ENCODE measurements around the gene ACTL10.
"Not testable (repeated sequence)": the region's sequence is repeated elsewhere in the genome, so short reads cannot be mapped to it uniquely, and the experiment has no call there.

Gene ACTL10

GRCh38 chr20:33666293-33667244, at the start of gene ACTL10:
TSS of gene ACTL10 (plus strand) at chr20:33666943. CDS start at chr20:33667498, 555 bp downstream.
- DNase-seq: peak; percentile 97

- no peak for DNase-seq
Observed at GRCh38 chr20:33621717-33622400, 44.9 kb upstream of the ACTL10 start.

DNA sequence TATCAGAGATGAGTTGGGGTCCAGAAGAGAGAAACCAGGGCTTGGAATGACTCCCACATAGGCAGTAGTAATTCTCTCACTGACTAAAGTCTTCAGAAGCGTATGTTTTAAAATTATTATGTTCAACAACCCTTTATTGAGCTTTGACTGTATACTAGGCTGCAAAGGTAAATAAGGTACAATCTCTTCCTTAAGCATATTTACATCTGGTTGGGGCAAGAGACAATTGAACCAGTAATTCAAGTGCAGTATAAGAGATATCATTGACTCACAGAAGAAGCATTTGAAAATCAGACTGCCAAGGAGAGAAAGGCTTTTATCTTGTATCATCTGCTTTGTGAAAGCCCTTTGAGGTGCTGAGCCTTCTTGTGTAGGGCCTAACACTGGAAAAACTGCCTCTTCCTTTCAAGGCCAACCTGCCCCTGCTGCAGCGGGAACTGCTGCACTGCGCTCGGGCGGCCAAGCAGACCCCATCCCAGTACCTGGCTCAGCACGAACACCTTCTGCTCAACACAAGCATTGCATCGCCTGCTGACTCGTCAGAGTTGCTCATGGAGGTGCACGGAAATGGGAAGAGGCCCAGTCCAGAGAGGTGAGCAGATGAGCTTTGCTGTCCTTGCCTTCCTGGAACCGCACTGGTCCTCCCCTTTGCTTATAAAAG, 43.9 kb upstream of the ACTL10 start:
- no peak for DNase-seq

DNA sequence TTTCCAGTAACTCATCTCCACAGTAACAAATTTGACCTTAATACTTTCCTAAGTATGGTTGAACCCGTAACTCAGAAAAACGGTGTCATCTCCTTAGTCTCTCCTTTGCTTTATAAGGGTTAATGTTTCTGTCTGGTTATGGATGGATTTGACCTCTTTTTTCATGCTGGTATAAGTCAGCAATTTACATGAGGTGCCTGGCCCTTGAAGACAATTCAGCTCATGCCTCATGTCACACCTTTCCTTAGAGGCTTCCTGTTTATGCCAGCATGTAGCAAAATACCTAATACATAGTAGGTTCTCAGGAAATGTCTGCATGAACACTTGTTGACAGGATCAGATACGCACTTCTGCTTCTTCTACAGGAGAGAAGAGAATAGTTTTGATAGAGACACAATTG, 42.3 kb upstream of the ACTL10 start:
- DNase-seq: no peak

DNA sequence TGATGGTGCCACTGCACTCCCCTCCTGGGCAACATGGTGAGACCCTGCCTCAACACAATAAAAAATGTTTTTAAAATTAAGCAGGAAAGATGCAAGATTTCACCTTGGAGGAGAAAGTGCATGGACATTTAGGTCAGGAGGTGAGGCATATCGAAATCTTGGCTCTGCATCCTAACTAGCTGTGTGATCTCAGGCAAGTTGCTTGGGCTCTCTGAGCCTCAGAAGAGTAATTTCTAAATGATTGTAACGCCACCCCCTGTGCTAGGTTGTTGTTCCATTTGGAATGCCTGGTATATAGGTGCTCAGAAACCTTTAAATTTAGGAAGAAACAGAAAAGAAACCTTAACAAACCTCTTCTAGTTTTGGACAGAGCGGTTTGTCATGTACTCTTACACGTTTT, 40.6 kb upstream of the ACTL10 start:
- DNase-seq: no peak

DNA sequence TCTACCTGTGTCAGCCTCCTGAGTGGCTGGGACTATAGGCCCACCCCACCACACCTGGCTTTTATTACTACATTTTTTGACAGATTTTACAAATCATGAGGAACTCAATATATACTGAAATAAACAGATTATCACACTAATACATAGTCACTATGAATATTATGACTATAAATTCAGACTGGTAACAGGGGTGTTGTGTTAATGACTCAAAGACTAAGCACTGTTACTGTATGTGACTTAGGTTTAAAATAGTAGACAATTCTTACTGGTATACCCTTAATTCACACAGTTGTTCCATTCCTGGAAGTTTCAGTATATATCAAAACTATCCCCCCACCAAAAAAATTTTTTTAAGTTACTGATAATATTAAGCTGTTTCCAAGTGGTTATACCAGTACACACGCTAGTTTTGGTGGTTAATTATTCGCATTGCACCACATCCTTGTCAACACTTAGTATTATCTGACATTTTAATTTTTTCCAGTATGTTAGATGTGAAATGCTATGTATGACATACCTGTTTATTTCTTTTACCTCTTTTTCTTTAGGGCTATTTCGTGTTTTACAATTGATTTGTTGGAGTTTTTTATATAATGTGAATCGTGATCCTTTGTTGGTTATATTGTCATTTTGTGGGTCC, 39.0 kb upstream of the ACTL10 start:
- no peak for DNase-seq

DNA sequence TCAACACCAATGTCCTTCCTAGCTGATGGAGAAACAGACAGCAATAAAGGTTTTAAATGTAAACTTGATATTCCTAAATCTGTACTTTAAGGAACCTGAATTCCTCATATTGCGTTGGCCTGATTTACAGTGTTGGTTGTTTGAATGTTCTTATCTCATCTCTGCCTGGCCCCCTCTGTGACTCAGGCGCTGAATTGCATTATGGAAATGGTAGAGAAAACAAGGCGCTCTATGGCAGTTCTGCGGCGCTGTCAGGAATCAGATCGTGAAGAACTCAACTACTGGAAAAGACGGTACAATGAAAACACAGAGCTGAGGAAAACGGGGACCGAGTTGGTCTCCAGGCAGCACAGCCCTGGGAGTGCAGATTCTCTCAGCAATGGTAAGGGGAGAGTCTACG, 37.2 kb upstream of the ACTL10 start:
- DNase-seq: no peak

GRCh38 chr20:33629979-33630378, 36.8 kb upstream of the ACTL10 start:
- no peak for DNase-seq

- no peak for DNase-seq
Observed at GRCh38 chr20:33630507-33630906, 36.2 kb upstream of the ACTL10 start.

DNA sequence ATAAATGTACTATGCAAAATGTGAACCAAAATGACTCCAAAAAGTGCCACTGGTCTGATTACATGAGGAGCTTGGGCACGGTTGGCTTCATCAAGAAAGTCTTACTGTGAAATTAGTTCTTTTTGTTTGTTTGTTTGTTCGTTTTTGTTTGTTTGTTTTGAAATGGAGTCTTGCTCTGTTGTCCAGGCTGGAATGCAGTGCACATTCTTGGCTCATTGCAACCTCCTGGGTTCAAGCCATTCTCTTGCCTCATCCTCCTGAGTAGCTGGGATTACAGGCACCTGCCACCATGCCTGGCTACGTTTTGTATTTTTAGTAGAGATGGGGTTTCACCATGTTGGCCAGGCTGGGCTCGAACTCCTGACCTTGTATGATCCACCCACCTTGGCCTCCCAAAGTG, 34.8 kb upstream of the ACTL10 start:
- not testable (repeated sequence) for DNase-seq

GRCh38 chr20:33635341-33635740, 31.4 kb upstream of the ACTL10 start:
- no peak for DNase-seq

DNA sequence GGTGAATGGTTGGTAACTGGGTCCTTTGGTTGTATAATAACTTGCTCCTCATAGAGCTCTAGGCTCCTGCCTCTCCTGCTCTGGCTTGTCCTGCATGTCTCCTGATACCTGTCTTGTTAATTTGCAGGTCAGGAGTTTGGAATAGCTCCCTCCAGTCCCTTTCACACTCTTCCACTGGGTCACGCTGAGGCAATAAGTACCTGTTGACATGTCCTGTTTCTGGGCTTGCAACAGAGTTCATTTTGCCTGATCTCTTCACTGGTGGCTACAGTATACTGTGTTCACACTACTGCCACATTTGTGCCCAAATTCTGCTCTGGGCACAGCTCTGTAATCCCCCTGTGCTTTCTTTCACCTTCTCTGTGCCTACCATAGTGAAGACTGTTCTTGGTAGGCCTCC, 30.0 kb upstream of the ACTL10 start:
- DNase-seq: no peak

- no peak for DNase-seq
Observed at GRCh38 chr20:33640287-33640686, 26.5 kb upstream of the ACTL10 start.

DNA sequence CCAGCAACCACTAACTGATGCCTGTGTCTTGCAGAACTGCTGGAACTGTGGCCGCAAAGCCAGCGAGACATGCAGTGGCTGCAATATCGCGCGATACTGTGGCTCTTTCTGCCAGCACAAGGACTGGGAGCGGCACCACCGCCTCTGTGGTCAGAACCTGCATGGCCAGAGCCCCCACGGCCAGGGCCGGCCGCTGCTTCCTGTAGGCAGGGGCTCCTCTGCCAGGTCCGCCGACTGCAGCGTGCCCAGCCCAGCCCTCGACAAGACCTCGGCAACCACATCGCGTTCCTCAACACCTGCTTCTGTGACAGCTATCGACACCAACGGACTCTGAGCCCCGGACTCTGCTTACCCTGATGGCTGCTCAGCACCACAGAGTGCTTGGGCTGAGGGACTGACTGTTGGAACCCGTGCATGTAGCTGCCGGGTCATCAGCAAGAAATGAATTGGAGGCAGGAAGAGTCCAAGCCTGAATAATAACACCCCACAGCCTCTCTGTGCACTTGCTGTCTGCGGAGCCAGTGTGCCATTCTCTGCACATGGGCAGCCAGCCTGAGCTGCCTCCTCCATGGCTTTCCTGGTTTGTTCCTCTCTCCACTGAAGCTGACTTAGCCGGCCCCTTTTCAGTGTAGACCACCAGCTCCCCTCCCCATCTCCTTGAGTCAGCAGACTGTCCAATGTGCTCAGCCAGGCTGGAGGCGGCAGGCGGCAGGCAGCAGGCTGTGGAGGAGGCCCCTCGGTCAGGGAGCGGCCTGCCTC, 22.3 kb upstream of the ACTL10 start:
- DNase-seq: no peak

- DNase-seq: no peak
Observed at GRCh38 chr20:33645072-33645358, 21.7 kb upstream of the ACTL10 start.

GRCh38 chr20:33645396-33645795, 21.3 kb upstream of the ACTL10 start:
- DNase-seq: no peak

DNA sequence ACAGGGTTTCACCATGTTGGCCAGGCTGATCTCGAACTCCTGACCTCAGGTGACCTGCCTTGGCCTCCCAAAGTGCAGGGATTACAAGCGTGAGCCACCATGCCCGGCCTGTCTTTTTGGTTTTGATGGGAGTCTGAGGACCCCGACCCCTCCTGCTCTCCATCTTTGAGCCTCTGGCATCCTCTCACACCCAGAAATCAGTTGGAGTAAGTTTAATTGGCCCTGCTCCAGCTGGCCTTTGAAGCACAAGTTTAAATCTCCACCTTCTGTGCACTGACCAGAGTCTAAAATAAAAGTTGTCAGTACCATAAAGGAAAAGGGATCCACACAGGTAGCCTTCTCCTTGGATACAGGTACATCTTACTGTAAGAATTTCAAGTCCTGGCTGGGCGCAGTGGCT, 20.6 kb upstream of the ACTL10 start:
- no peak for DNase-seq

GRCh38 chr20:33646959-33647602, 19.7 kb upstream of the ACTL10 start:
- DNase-seq: not testable (repeated sequence)

DNA sequence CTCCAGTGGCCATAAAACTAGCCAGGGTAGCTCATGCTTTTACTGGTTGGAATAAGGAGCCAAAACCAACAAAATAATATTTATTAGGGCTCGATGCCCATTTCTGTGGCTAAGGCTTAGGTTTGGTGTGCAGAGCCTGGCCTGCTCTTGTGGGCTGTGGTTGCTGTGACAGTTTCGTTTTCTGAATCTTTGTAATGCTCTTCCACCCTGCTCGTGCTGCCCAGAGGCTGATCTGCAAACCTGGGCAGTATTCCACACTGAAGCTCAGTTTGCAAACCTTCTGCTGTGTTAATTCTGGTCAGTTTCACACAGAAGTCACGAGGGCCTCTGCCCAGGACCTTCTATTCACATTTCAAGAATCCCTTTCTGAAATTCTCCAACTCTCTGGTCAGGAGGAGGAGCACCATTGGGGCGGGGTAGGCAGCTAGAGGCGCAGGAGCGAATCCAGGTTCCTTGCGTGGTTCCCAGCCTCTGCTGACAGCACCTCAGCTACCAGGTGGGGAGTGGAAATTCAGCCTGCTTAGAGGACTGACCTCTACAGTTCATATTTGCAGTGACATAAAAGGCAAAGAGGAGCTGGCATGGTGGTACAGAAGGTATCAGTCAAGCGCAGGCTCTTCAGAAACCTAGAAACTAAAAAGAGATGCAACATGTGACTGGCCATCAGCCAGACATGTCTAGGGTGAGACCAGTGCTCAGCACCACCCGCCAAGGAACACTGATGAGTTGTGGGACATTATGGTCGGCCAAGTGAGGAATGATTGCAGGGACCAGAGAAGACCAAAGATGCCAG, 18.9 kb upstream of the ACTL10 start:
- no peak for DNase-seq

- DNase-seq: no peak
Observed at GRCh38 chr20:33648396-33649004, 18.2 kb upstream of the ACTL10 start.

DNA sequence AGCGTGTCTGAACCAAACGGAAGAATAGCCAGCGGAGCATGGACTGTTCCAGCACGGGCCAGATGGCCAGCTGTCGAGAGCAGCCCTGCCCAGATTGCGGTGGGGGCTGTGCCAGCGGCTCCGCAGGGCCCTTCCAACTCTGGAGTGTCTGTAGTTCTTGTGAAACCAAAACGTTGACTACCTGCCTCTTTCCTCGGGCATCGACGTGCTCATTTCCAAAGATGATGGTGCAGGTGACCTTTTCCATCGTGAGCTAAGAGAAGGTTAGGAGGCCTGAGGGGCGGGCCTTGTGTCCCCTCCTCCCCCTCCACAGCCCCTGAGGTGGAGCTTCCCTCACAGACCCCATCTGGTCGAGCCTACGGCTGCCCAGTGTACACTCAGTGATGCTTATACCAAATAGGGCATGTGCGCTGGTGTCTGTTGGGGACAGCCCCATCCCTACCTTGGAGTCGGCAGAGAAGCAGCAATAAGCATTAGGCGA, 17.5 kb upstream of the ACTL10 start:
- no peak for DNase-seq

All from inflammatory macrophage treated with lipopolysaccharide for 4 hours (primary cell).